ENCODE results near the gene TLCD5. TPM values are rescaled to one million over a fixed set of nuclear protein-coding genes. Genes with fewer than 3 reads are reported as not detected.

The TLCD5 gene
- total RNA-seq, 1 experiment from 2014 or later: 6.2 TPM

GRCh38 chr11:120294096-120294495 lies 31.0 kb upstream of the TLCD5 start:
- peaks cover 64% of the 10 kb centered on the region for H3K27me3 ChIP-seq (ENCODE audit: low read length)
- POLR2A ChIA-PET (ENCODE audit: unreplicated experiment): no interaction called here
- H3K4me1 ChIP-seq (ENCODE audit: insufficient read depth, low read length): no peaks in the 10 kb centered on the region
- CTCF ChIA-PET: no interaction called here
- H3K9me3 ChIP-seq (ENCODE audit: low read length): no peaks in the 10 kb centered on the region
- H3K79me2 ChIP-seq (ENCODE audit: low read length): no peaks in the 10 kb centered on the region
- H3F3A ChIP-seq (ENCODE audit: low read length, unreplicated experiment): no peaks in the 10 kb centered on the region
- no peak overlapping the region for H3K4me3 ChIP-seq (ENCODE audit: low read length)
- H3K27ac ChIP-seq (ENCODE audit: low read length): no peak overlapping the region
- no peaks in the 10 kb centered on the region for H4K20me1 ChIP-seq (ENCODE audit: low read length)
- H2AFZ ChIP-seq (ENCODE audit: low read length): no peak overlapping the region
- no peaks in the 10 kb centered on the region for H3K9me2 ChIP-seq (replicated peaks; ENCODE audit: low read length)
- intact Hi-C loops (cut with micrococcal nuclease): no loop called here
- no peak for TF ChIP-seq CTCF (conservative IDR thresholded peaks at IDR 0.05; ENCODE audit: low read depth, low read length)
- TF ChIP-seq EZH2 (IDR thresholded peaks at IDR 0.05; ENCODE audit: low read length, unreplicated experiment): no peak
- ATAC-seq (no peak), DNase-seq (no peak)
- no peak overlapping the region for H3K9ac ChIP-seq (ENCODE audit: low read length)
- H3K36me3 ChIP-seq (ENCODE audit: low read depth, low read length): no peaks in the 10 kb centered on the region
- BruUV-seq (replicated peaks): no TSS peak
- H3K4me2 ChIP-seq (ENCODE audit: low read length): no peak overlapping the region

DNA sequence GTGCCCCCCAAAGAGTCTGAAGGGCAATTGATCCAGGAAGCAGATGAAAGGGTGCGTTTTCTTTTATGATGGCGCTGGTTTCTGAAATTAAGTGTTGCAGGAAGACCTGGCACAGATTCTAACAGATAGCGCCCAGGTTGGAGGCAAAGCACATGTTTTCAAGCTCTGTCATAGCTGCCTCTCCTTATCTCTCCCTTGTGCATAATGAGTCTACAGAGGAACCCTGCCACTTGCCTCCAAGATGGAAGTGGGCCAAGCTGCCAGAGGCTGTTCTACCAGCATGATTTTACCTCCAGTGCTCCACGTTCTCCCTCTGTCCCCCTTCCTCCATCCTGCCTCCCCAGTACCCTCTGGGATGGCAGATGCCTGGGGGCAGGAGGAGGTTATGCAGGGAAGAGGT lies 30.0 kb upstream of the TLCD5 start:
- no peaks in the 10 kb centered on the region for H3K9me2 ChIP-seq (replicated peaks; ENCODE audit: low read length)
- H2AFZ ChIP-seq (ENCODE audit: low read length): no peak overlapping the region
- no peak for TF ChIP-seq EZH2phosphoT487 (IDR thresholded peaks at IDR 0.05; ENCODE audit: borderline replicate concordance, low read length)
- no peak for TF ChIP-seq EZH2 (IDR thresholded peaks at IDR 0.05; ENCODE audit: low read length, unreplicated experiment)
- no peak for TF ChIP-seq CTCF (conservative IDR thresholded peaks at IDR 0.05; ENCODE audit: low read depth, low read length)
- POLR2A ChIA-PET (ENCODE audit: unreplicated experiment): no interaction called here
- no peak for ATAC-seq
- H4K20me1 ChIP-seq (ENCODE audit: low read length): no peaks in the 10 kb centered on the region
- H3K9me3 ChIP-seq (ENCODE audit: low read length): no peaks in the 10 kb centered on the region
- H3K4me2 ChIP-seq (ENCODE audit: low read length): no peak overlapping the region
- CTCF ChIA-PET: no interaction called here
- H3K27ac ChIP-seq (ENCODE audit: low read length): no peak overlapping the region
- H3K4me3 ChIP-seq (ENCODE audit: low read length): no peak overlapping the region
- no peaks in the 10 kb centered on the region for H3K36me3 ChIP-seq (ENCODE audit: low read depth, low read length)
- no peak for DNase-seq
- BruUV-seq (replicated peaks): no TSS peak
- peaks cover 5% of the 10 kb centered on the region; the same call in 1 of the 2 replicates for H3K4me1 ChIP-seq (ENCODE audit: insufficient read depth, low read length)
- no peak overlapping the region for H3K9ac ChIP-seq (ENCODE audit: low read length)
- intact Hi-C loops (cut with micrococcal nuclease): no loop called here
- H3K79me2 ChIP-seq (ENCODE audit: low read length): no peaks in the 10 kb centered on the region
- peaks cover 55% of the 10 kb centered on the region for H3K27me3 ChIP-seq (ENCODE audit: low read length)
- no peaks in the 10 kb centered on the region for H3F3A ChIP-seq (ENCODE audit: low read length, unreplicated experiment)

- H3K27me3 ChIP-seq (ENCODE audit: low read length): peaks cover 50% of the 10 kb centered on the region
- H3K4me1 ChIP-seq (ENCODE audit: insufficient read depth, low read length): peaks cover 14% of the 10 kb centered on the region
- intact Hi-C loops (cut with micrococcal nuclease): no loop called here
- H3F3A ChIP-seq (ENCODE audit: low read length, unreplicated experiment): no peaks in the 10 kb centered on the region
- ATAC-seq (no peak), DNase-seq (no peak)
- H3K27ac ChIP-seq (ENCODE audit: low read length): no peak overlapping the region
- no peaks in the 10 kb centered on the region for H3K9me3 ChIP-seq (ENCODE audit: low read length)
- CTCF ChIA-PET: no interaction called here
- no peaks in the 10 kb centered on the region for H3K9me2 ChIP-seq (replicated peaks; ENCODE audit: low read length)
- TF ChIP-seq EZH2phosphoT487 (IDR thresholded peaks at IDR 0.05; ENCODE audit: borderline replicate concordance, low read length): no peak
- TF ChIP-seq EZH2 (IDR thresholded peaks at IDR 0.05; ENCODE audit: low read length, unreplicated experiment): no peak
- no peak for TF ChIP-seq CTCF (conservative IDR thresholded peaks at IDR 0.05; ENCODE audit: low read depth, low read length)
- H3K79me2 ChIP-seq (ENCODE audit: low read length): no peaks in the 10 kb centered on the region
- H4K20me1 ChIP-seq (ENCODE audit: low read length): no peaks in the 10 kb centered on the region
- H3K36me3 ChIP-seq (ENCODE audit: low read depth, low read length): no peaks in the 10 kb centered on the region
- H2AFZ ChIP-seq (ENCODE audit: low read length): no peak overlapping the region
- H3K9ac ChIP-seq (ENCODE audit: low read length): no peak overlapping the region
- BruUV-seq (replicated peaks): no TSS peak
- POLR2A ChIA-PET (ENCODE audit: unreplicated experiment): no interaction called here
- no peak overlapping the region for H3K4me3 ChIP-seq (ENCODE audit: low read length)
- no peak overlapping the region for H3K4me2 ChIP-seq (ENCODE audit: low read length)
Observed at GRCh38 chr11:120296554-120296953, 28.5 kb upstream of the TLCD5 start.
